T-cell (primary cell): ENCODE data around the gene LSM12. TPM values are rescaled to one million over a fixed set of nuclear protein-coding genes. Genes with fewer than 3 reads are reported as not detected.

ENCODE experiments used
- ATAC-seq, 4 experiments: fragments of 200-7000 bp in 3 of 4; fragments of 150-1000 bp in 1 of 4; cut with Tn5 transposase; replicated peaks in 1 of 4; 1 replicate in 3 of 4; 2 replicates in 1 of 4; pipeline ENCODE4 v1.10.0; 2021; ENCODE audit warnings: moderate library complexity in 3 of 4, mild to moderate bottlenecking in 2 of 4, moderate number of reproducible peaks in 1 of 4
- CTCF ChIA-PET, 2 donors: fragments of 300-600 bp; sonication (Branson Sonifier 250); formaldehyde crosslinking; loops; one replicate each; lab custom pipeline; 2022; ENCODE audit warnings: antibody characterized with exemption in 2 of 2; lab: Charles Lee
- POLR2A ChIA-PET, 2 donors: fragments of 300-600 bp; sonication (Branson Sonifier 250); formaldehyde crosslinking; loops; one replicate each; lab custom pipeline; 2022; ENCODE audit warnings: antibody characterized with exemption in 2 of 2; lab: Charles Lee
- DNase-seq, 35 experiments: peaks; one replicate each; pipeline versions ENCODE4 v3.0.0 to v3.0.0-alpha.2; 2013 to 2023
- H3K27ac ChIP-seq: one replicate; pipeline ENCODE4 v1.5.1; 2013; ENCODE audit warnings: low read length
- H3K27me3 ChIP-seq, 2 experiments: replicated peaks in 1 of 2; 1 replicate in 1 of 2; 2 replicates in 1 of 2; pipeline versions ENCODE4 v1.6.1 to v1.7.0; 2013; ENCODE audit warnings: low read length in 1 of 2, mixed read lengths in 1 of 2; ENCODE audit not compliant: control insufficient read depth in 2 of 2, insufficient read depth in 2 of 2; ENCODE audit errors: extremely low read depth in 1 of 2
- H3K36me3 ChIP-seq, 2 donors: 1 replicate in 1 of 2; 2 replicates in 1 of 2; pipeline versions ENCODE4 v1.6.1 to v1.7.0; 2013; ENCODE audit warnings: low read length in 1 of 2; ENCODE audit not compliant: control insufficient read depth in 2 of 2, insufficient read depth in 1 of 2; ENCODE audit errors: extremely low read depth in 1 of 2
- H3K4me1 ChIP-seq, 2 experiments: 1 replicate in 1 of 2; 2 replicates in 1 of 2; pipeline versions ENCODE4 v1.6.1 to v1.7.0; 2013; ENCODE audit warnings: low read length in 2 of 2, mixed read lengths in 1 of 2; ENCODE audit not compliant: insufficient read depth in 2 of 2, control insufficient read depth in 1 of 2; ENCODE audit errors: extremely low read depth in 1 of 2
- H3K4me3 ChIP-seq, 2 donors: 1 replicate in 1 of 2; 2 replicates in 1 of 2; pipeline versions ENCODE4 v1.5.1 to v1.7.0; 2013; ENCODE audit warnings: mild to moderate bottlenecking in 2 of 2, low read length in 1 of 2, moderate library complexity in 1 of 2; ENCODE audit not compliant: control insufficient read depth in 1 of 2; ENCODE audit errors: extremely low read depth in 1 of 2
- H3K9me3 ChIP-seq: 2 replicates; pipeline ENCODE4 v1.7.0; 2013
- H3K27ac Mint-ChIP-seq, 2 donors: one replicate each; pipeline ENCODE4 v1.8.0; 2020 to 2021; ENCODE audit warnings: mild to moderate bottlenecking in 2 of 2, mixed read lengths in 2 of 2
- H3K27me3 Mint-ChIP-seq, 2 donors: one replicate each; pipeline ENCODE4 v1.8.0; 2021 to 2022; ENCODE audit warnings: mixed read lengths in 2 of 2
- H3K36me3 Mint-ChIP-seq: one replicate; pipeline ENCODE4 v1.8.0; 2021; ENCODE audit warnings: mixed read lengths
- H3K4me1 Mint-ChIP-seq, 3 donors: one replicate each; pipeline ENCODE4 v1.8.0; 2020 to 2022; ENCODE audit warnings: mixed read lengths in 3 of 3, mild to moderate bottlenecking in 1 of 3
- H3K4me3 Mint-ChIP-seq, 3 donors: one replicate each; pipeline ENCODE4 v1.8.0; 2020 to 2022; ENCODE audit warnings: mild to moderate bottlenecking in 3 of 3, mixed read lengths in 3 of 3, moderate library complexity in 3 of 3
- H3K9me3 Mint-ChIP-seq, 3 donors: one replicate each; pipeline ENCODE4 v1.8.0; 2020 to 2022; ENCODE audit warnings: mixed read lengths in 3 of 3
- WGBS: methylation state at CpG from one replicate; pipeline ENCODE4 v1.1.5; 2013; ENCODE audit warnings: missing lambda C conversion rate; ENCODE audit not compliant: insufficient coverage; 5-methylcytosine and 5-hydroxymethylcytosine counted together
- total RNA-seq, 35 experiments: library from RNA in 6 of 35; stranded (reverse) in 6 of 35; fragments of 120-200 nt in 1 of 35; gene quantifications; one replicate each; pipeline versions ENCODE4 v1.2.1 to v1.2.4 and lab custom pipeline; 2013 to 2026

LSM12 gene
- total RNA-seq, 5 donors from 2014 or later (not counting 1 experiment from before 2014, with no cell fraction given): 29.4 to 39.0 (median 37.1) TPM

GRCh38 chr17:44004077-44004760, 62.3 kb downstream of the LSM12 start, which contains the start of gene NAGS:
TSS of gene NAGS (plus strand) at chr17:44004622. CDS start at chr17:44004664, 42 bp downstream.
- ChIA-PET CTCF (interaction anchor here (0.6 to 0.7 kb wide), 3 partner anchors 40 to 999 kb away, joined by 3 to 4 read pairs (median 3); no protein-coding TSS in a partner anchor), POLR2A (interaction anchor here in 1 of 2 donors (0.6 kb wide), 1 partner anchor 14 kb away, joined by 13 read pairs; no protein-coding TSS in a partner anchor)
- Histone ChIP-seq H3K36me3 (no peaks in the 10 kb centered on the region), H3K4me3 (peak within 1 kb of the TSS; percentile 49 to 77), H3K4me1 (peaks cover 20 to 48% of the 10 kb centered on the region in 2 experiments), H3K9me3 (no peaks in the 10 kb centered on the region), H3K27me3 (peaks cover 0 to 62% of the 10 kb centered on the region in 2 experiments), H3K27ac (no peak within 1 kb of the TSS)
- Mint-ChIP-seq H3K9me3 (no peaks in the 10 kb centered on the region), H3K27me3 (peaks cover 0 to 4% of the 10 kb centered on the region in 2 donors), H3K27ac (no peak within 1 kb of the TSS), H3K36me3 (no peaks in the 10 kb centered on the region), H3K4me3 (peak within 1 kb of the TSS; percentile 44 to 90 (median 67)), H3K4me1 (peaks cover 22 to 31% (median 25%) of the 10 kb centered on the region in 3 donors)
- 11% methylated on average over 18 of the region's 25 CpGs for WGBS
- DNase-seq: peak in 1 of 35 experiments; percentile 32
- no peak for ATAC-seq

GRCh38 chr17:44002141-44002848, 64.2 kb downstream of the LSM12 start:
- peaks cover 5 to 30% of the 10 kb centered on the region in 2 experiments for H3K4me1 ChIP-seq
- H3K36me3 ChIP-seq: no peaks in the 10 kb centered on the region
- ATAC-seq (no peak), DNase-seq (no peak)
- peaks cover 0 to 5% of the 10 kb centered on the region in 2 donors for H3K27me3 Mint-ChIP-seq
- no peaks in the 10 kb centered on the region for H3K9me3 ChIP-seq
- peaks cover 0 to 53% of the 10 kb centered on the region in 2 experiments for H3K27me3 ChIP-seq
- ChIA-PET POLR2A (no interaction called here), CTCF (interaction anchor here in 1 of 2 donors (0.5 kb wide), 2 partner anchors 54 to 155 kb away, joined by 3 read pairs; no protein-coding TSS in a partner anchor)
- H3K36me3 Mint-ChIP-seq: no peaks in the 10 kb centered on the region
- no peak overlapping the region for H3K27ac ChIP-seq
- H3K9me3 Mint-ChIP-seq: no peaks in the 10 kb centered on the region
- H3K4me1 Mint-ChIP-seq: peaks cover 13 to 19% (median 14%) of the 10 kb centered on the region in 3 donors
- no peak overlapping the region for H3K4me3 ChIP-seq
- H3K4me3 Mint-ChIP-seq: no peak overlapping the region
- WGBS: 86% methylated on average over 6 of the region's 9 CpGs
- peak overlapping the region in 1 of 2 donors; percentile 11 for H3K27ac Mint-ChIP-seq

GRCh38 chr17:44001461-44001920, 65.0 kb downstream of the LSM12 start:
- Histone ChIP-seq H3K9me3 (no peaks in the 10 kb centered on the region), H3K4me3 (no peak overlapping the region), H3K27me3 (peaks cover 0 to 48% of the 10 kb centered on the region in 2 experiments), H3K36me3 (no peaks in the 10 kb centered on the region), H3K27ac (no peak overlapping the region), H3K4me1 (peaks cover 2 to 24% of the 10 kb centered on the region in 2 experiments)
- H3K36me3 Mint-ChIP-seq: no peaks in the 10 kb centered on the region
- CTCF ChIA-PET: no interaction called here
- POLR2A ChIA-PET: no interaction called here
- WGBS: 80% methylated on average over 1 of the region's 2 CpGs
- H3K4me3 Mint-ChIP-seq: no peak overlapping the region
- H3K4me1 Mint-ChIP-seq: peaks cover 7 to 13% (median 10%) of the 10 kb centered on the region in 3 donors
- H3K9me3 Mint-ChIP-seq: no peaks in the 10 kb centered on the region
- H3K27ac Mint-ChIP-seq: no peak overlapping the region
- DNase-seq (no peak), ATAC-seq (no peak)
- peaks cover 0 to 6% of the 10 kb centered on the region in 2 donors for H3K27me3 Mint-ChIP-seq

GRCh38 chr17:44000871-44001460, 65.5 kb downstream of the LSM12 start:
- peaks cover 2 to 8% (median 5%) of the 10 kb centered on the region in 3 donors for H3K4me1 Mint-ChIP-seq
- no peaks in the 10 kb centered on the region for H3K36me3 ChIP-seq
- H3K9me3 Mint-ChIP-seq: no peaks in the 10 kb centered on the region
- H3K36me3 Mint-ChIP-seq: no peaks in the 10 kb centered on the region
- 59% methylated on average over 2 of the region's 6 CpGs for WGBS
- H3K4me1 ChIP-seq: peaks cover 2 to 18% of the 10 kb centered on the region in 2 experiments
- DNase-seq (no peak), ATAC-seq (no peak)
- peaks cover 2 to 9% of the 10 kb centered on the region in 2 donors for H3K27me3 Mint-ChIP-seq
- no peak overlapping the region for H3K4me3 Mint-ChIP-seq
- H3K27ac Mint-ChIP-seq: no peak overlapping the region
- H3K9me3 ChIP-seq: no peaks in the 10 kb centered on the region
- H3K27ac ChIP-seq: no peak overlapping the region
- H3K4me3 ChIP-seq: no peak overlapping the region
- peaks cover 0 to 48% of the 10 kb centered on the region in 2 experiments for H3K27me3 ChIP-seq
- CTCF ChIA-PET: no interaction called here
- POLR2A ChIA-PET: interaction anchor here (0.6 to 0.7 kb wide), 2 partner anchors 221 to 837 kb away, joined by 4 to 5 read pairs; no protein-coding TSS in a partner anchor

- H3K4me1 ChIP-seq: peaks cover under 1 to 12% of the 10 kb centered on the region in 2 experiments
- Mint-ChIP-seq H3K4me1 (peaks cover 0 to 7% (median 2%) of the 10 kb centered on the region in 3 donors), H3K27me3 (peaks cover 4 to 14% of the 10 kb centered on the region in 2 donors), H3K27ac (no peak overlapping the region), H3K36me3 (no peaks in the 10 kb centered on the region), H3K9me3 (no peaks in the 10 kb centered on the region), H3K4me3 (no peak overlapping the region)
- ChIA-PET POLR2A (interaction anchor here (0.5 to 0.7 kb wide), 3 partner anchors 221 to 1752 kb away, joined by 4 to 5 read pairs (median 4); no protein-coding TSS in a partner anchor), CTCF (no interaction called here)
- no peaks in the 10 kb centered on the region for H3K9me3 ChIP-seq
- H3K27me3 ChIP-seq: peaks cover 0 to 48% of the 10 kb centered on the region in 2 experiments
- H3K36me3 ChIP-seq: no peaks in the 10 kb centered on the region
- WGBS: 84% methylated on average over 7 of the region's 12 CpGs
- H3K27ac ChIP-seq: no peak overlapping the region
- DNase-seq (no peak), ATAC-seq (no peak)
- no peak overlapping the region for H3K4me3 ChIP-seq
Measured at GRCh38 chr17:44000141-44000860, 66.2 kb downstream of the LSM12 start.
